Mesothelial cell of epicardium (in vitro differentiated cells): Measurements from ENCODE around the gene SH3D21. TPM values are rescaled to one million over a fixed set of nuclear protein-coding genes. Genes with fewer than 3 reads are reported as not detected.

Experiments used
- DNase-seq, 2 experiments: peaks; one replicate each; pipeline ENCODE4 v3.0.0; 2021; ENCODE audit warnings: low spot score in 2 of 2; ENCODE audit not compliant: unreplicated experiment in 2 of 2
- H3K27ac Mint-ChIP-seq: 2 replicates; pipeline ENCODE4 v1.8.0; 2021; ENCODE audit warnings: mixed read lengths
- H3K27me3 Mint-ChIP-seq: 2 replicates; pipeline ENCODE4 v1.8.0; 2021; ENCODE audit warnings: low read depth, mixed read lengths
- H3K36me3 Mint-ChIP-seq: 2 replicates; pipeline ENCODE4 v1.8.0; 2021; ENCODE audit warnings: mixed read lengths
- H3K4me1 Mint-ChIP-seq: 2 replicates; pipeline ENCODE4 v1.8.0; 2021; ENCODE audit warnings: mixed read lengths
- H3K4me3 Mint-ChIP-seq: 2 replicates; pipeline ENCODE4 v1.8.0; 2021; ENCODE audit warnings: mild to moderate bottlenecking, moderate library complexity, mixed read lengths
- H3K9me3 Mint-ChIP-seq: 2 replicates; pipeline ENCODE4 v1.8.0; 2021; ENCODE audit warnings: mixed read lengths
- total RNA-seq: library from RNA; stranded (reverse); gene quantifications from 3 replicates; pipeline ENCODE4 v1.2.1, GENCODE V29; 2021
- TF ChIP-seq, protein P1 (sequence below): fragments of 200-600 bp; sonication (generic); IDR thresholded peaks from one replicate; pipeline ENCODE4 v1.5.0; 2021; ENCODE audit warnings: antibody characterized with exemption; ENCODE audit not compliant: unreplicated experiment

SH3D21 gene
- total RNA-seq, 1 donor from 2014 or later: 47.1 TPM

DNA sequence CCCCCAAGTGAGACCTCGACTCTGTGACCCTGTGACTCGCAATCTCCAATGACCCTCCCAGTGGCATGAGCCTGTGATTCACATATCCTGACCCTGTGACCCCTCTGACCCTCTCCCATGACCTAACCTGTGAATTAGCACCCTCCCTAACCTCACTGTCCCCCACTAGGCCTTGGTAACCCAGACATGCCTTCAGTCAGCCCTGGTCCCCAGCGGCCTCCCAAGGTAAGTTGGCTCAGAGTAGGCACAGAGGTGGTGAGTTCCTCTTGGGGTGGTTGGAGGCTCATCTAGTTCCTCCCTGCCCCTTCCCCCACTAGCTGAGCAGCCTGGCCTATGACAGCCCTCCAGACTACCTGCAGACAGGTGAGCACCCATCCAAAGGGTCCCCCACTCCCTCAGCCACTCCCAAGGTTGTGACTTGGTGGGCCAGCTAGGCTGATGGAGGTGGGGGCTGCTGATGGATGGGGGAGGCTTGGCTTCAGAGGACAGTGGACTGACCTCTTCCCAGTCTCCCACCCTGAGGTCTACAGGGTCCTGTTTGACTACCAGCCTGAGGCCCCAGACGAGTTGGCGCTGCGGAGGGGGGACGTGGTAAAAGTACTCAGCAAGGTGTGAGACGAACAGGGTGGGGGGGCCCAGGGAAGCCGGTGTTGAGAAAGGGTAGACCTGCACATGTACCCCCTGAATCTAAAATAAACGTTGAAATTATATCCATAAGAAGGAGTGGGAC, 1.6 kb downstream of the SH3D21 start:
- DNase-seq: no peak
- H3K4me1 Mint-ChIP-seq: peaks cover 17% of the 10 kb centered on the region
- no peak overlapping the region for H3K27ac Mint-ChIP-seq
- peak overlapping the region; percentile 99 for H3K4me3 Mint-ChIP-seq
- H3K36me3 Mint-ChIP-seq: peaks cover 24% of the 10 kb centered on the region
- TF ChIP-seq, protein P1, sequence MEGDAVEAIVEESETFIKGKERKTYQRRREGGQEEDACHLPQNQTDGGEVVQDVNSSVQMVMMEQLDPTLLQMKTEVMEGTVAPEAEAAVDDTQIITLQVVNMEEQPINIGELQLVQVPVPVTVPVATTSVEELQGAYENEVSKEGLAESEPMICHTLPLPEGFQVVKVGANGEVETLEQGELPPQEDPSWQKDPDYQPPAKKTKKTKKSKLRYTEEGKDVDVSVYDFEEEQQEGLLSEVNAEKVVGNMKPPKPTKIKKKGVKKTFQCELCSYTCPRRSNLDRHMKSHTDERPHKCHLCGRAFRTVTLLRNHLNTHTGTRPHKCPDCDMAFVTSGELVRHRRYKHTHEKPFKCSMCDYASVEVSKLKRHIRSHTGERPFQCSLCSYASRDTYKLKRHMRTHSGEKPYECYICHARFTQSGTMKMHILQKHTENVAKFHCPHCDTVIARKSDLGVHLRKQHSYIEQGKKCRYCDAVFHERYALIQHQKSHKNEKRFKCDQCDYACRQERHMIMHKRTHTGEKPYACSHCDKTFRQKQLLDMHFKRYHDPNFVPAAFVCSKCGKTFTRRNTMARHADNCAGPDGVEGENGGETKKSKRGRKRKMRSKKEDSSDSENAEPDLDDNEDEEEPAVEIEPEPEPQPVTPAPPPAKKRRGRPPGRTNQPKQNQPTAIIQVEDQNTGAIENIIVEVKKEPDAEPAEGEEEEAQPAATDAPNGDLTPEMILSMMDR: no peak
- H3K27me3 Mint-ChIP-seq: no peaks in the 10 kb centered on the region
- H3K9me3 Mint-ChIP-seq: no peaks in the 10 kb centered on the region

DNA sequence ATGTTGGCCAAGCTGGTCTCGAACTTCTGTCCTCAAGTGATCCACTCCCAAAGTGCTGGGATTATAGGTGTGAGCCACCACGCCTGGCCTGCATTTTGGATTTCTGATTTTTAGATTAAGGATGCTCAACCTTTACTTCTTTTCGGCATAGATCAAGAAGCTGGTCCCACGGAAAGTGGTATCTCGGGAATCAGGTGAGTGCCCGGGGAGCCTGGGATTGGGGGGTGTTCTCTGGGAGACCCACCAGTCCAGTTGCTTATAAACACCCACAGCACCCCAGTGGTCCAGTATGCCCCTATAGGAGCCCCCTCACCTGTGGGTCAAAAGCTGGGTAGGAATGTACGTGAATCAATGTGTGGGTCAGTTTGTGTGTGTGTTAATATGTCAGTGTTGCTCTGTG, 3.2 kb downstream of the SH3D21 start:
- Mint-ChIP-seq H3K36me3 (peaks cover 16% of the 10 kb centered on the region), H3K27me3 (no peaks in the 10 kb centered on the region), H3K4me3 (no peak overlapping the region), H3K9me3 (no peaks in the 10 kb centered on the region), H3K27ac (no peak overlapping the region), H3K4me1 (peaks cover 17% of the 10 kb centered on the region)
- no peak for DNase-seq
- TF ChIP-seq, protein P1: no peak

DNA sequence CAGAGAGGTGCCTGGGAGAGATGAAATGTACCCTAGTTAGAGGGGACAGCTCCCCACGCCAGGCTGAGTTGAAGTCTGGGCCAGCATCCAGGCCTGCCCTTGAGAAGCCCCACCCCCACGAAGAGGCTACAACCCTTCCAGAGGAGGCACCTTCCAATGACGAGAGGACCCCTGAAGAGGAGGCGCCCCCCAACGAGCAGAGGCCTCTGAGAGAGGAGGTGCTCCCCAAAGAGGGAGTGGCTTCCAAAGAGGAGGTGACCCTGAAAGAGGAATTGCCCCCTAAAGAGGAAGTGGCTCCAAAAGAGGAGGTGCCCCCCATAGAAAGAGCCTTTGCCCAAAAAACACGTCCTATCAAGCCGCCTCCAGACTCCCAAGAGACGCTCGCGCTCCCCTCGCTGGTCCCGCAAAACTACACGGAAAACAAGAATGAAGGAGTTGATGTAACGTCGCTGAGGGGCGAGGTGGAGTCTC, 14.2 kb downstream of the SH3D21 start:
- peak overlapping the region; percentile 79 for H3K4me3 Mint-ChIP-seq
- no peaks in the 10 kb centered on the region for H3K9me3 Mint-ChIP-seq
- peaks cover 31% of the 10 kb centered on the region for H3K4me1 Mint-ChIP-seq
- H3K27me3 Mint-ChIP-seq: peaks cover 8% of the 10 kb centered on the region
- H3K36me3 Mint-ChIP-seq: peaks cover 10% of the 10 kb centered on the region
- H3K27ac Mint-ChIP-seq: peak overlapping the region; percentile 96
- no peak for DNase-seq
- TF ChIP-seq, protein P1: no peak

GRCh38 chr1:36320767-36321118, 14.6 kb downstream of the SH3D21 start:
- Mint-ChIP-seq H3K27ac (peak overlapping the region; percentile 96), H3K27me3 (peaks cover 8% of the 10 kb centered on the region), H3K36me3 (peaks cover 8% of the 10 kb centered on the region), H3K4me3 (peak overlapping the region; percentile 79), H3K4me1 (peaks cover 30% of the 10 kb centered on the region), H3K9me3 (no peaks in the 10 kb centered on the region)
- no peak for DNase-seq
- TF ChIP-seq, protein P1: no peak

DNA sequence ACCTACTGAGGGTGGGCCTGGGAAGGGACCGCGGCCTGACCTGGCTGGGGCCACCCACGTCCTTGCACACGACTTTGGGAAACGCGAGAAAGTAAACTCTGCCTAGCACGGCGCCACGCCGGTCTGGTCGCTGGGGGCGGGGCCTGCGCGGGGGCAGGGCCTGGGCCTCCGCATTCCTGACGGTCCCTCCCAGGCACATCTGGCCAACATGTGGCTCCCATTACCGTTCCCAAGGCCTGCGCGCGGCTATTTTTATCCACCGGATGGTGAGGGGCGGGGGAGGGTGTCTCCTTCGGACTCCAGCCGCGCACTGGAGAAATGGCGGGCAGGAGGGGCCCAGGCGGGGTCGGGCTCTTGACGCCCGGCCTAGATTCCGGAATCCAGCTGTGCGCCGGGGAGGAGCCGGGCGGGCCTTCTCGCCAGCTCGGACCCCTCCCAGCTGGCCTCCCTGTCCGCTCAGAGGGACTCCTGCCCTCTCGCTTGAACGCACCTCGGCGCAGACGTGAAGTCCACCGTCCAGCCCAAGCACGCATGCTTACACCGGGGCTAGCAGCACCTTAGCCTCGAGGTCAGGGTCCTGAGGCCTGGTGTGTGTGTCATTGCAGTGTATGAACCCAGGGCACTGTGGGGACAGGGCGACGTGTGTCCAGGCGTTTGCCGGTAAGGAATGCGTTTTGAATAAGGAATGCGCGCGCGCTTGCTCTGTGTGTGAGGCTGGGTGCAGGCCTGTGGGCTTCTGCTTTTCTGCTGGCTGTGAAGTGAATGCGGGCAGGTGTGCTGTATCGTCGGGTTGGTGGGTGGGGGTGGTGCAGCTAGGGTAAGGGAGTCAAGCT, 15.2 kb downstream of the SH3D21 start:
- H3K27me3 Mint-ChIP-seq: peaks cover 8% of the 10 kb centered on the region
- peaks cover 5% of the 10 kb centered on the region for H3K36me3 Mint-ChIP-seq
- H3K4me1 Mint-ChIP-seq: peaks cover 36% of the 10 kb centered on the region
- TF ChIP-seq, protein P1: no peak
- DNase-seq: peak; percentile 84
- peak overlapping the region; percentile 96 for H3K27ac Mint-ChIP-seq
- H3K9me3 Mint-ChIP-seq: no peaks in the 10 kb centered on the region
- H3K4me3 Mint-ChIP-seq: peak overlapping the region; percentile 79
